H9 (cell line): ENCODE measurements around the gene ZNF829. TPM values are rescaled to one million over a fixed set of nuclear protein-coding genes. Genes with fewer than 3 reads are reported as not detected.

Source experiments
- DNase-seq: peaks from one replicate; pipeline ENCODE4 v3.0.0-alpha.2; 2017
- H2AFZ ChIP-seq: one replicate; pipeline ENCODE4 v1.6.1; 2013; ENCODE audit warnings: mild to moderate bottlenecking, low read length, control low read depth, moderate library complexity
- H2AK5ac ChIP-seq: 2 replicates; pipeline ENCODE4 v1.6.1; 2013; ENCODE audit warnings: low read length, control low read depth, mixed read lengths; ENCODE audit not compliant: insufficient read length
- H2BK120ac ChIP-seq: one replicate; pipeline ENCODE4 v1.6.1; 2013; ENCODE audit warnings: low read depth, mild to moderate bottlenecking, low read length, control low read depth, inconsistent platforms; ENCODE audit not compliant: poor library complexity, severe bottlenecking
- H2BK12ac ChIP-seq: 2 replicates; pipeline ENCODE4 v1.6.1; 2013; ENCODE audit warnings: low read length, control low read depth, mixed read lengths, low read depth; ENCODE audit not compliant: insufficient read length
- H2BK15ac ChIP-seq: 2 replicates; pipeline ENCODE4 v1.6.1; 2013; ENCODE audit warnings: low read depth, low read length, control low read depth
- H2BK20ac ChIP-seq: one replicate; pipeline ENCODE4 v1.6.1; 2013; ENCODE audit warnings: low read depth, mild to moderate bottlenecking, low read length, control low read depth, inconsistent platforms; ENCODE audit not compliant: poor library complexity, severe bottlenecking
- H2BK5ac ChIP-seq: 2 replicates; pipeline ENCODE4 v1.6.1; 2013; ENCODE audit warnings: low read length, control low read depth, mixed read lengths; ENCODE audit not compliant: insufficient read length
- H3K14ac ChIP-seq: 2 replicates; pipeline ENCODE4 v1.6.1; 2013; ENCODE audit warnings: low read length, control low read depth; ENCODE audit not compliant: insufficient read depth
- H3K18ac ChIP-seq: 2 replicates; pipeline ENCODE4 v1.6.1; 2013; ENCODE audit warnings: low read depth, mild to moderate bottlenecking, mixed read lengths, low read length, control low read depth; ENCODE audit not compliant: insufficient read length
- H3K23ac ChIP-seq: 2 replicates; pipeline ENCODE4 v1.6.1; 2013; ENCODE audit warnings: low read length, control low read depth, mixed read lengths, low read depth; ENCODE audit not compliant: insufficient read length
- H3K23me2 ChIP-seq: 2 replicates; pipeline ENCODE4 v1.6.1; 2013; ENCODE audit warnings: low read depth, mild to moderate bottlenecking, mixed read lengths, low read length, control low read depth; ENCODE audit not compliant: insufficient read length, poor library complexity, severe bottlenecking
- H3K27ac ChIP-seq: 2 replicates; pipeline ENCODE4 v1.5.1; 2013; ENCODE audit warnings: low read length, control low read depth, mixed read lengths, low read depth; ENCODE audit not compliant: insufficient read length
- H3K27me3 ChIP-seq: 2 replicates; pipeline ENCODE4 v1.6.1; 2013; ENCODE audit warnings: low read length, control low read depth, inconsistent platforms; ENCODE audit not compliant: insufficient read depth
- H3K4ac ChIP-seq: 2 replicates; pipeline ENCODE4 v1.6.1; 2013; ENCODE audit warnings: low read depth, mild to moderate bottlenecking, control low read depth, inconsistent platforms, low read length, moderate library complexity
- H3K4me1 ChIP-seq: 2 replicates; pipeline ENCODE4 v1.6.1; 2013; ENCODE audit warnings: low read length, control low read depth, inconsistent platforms; ENCODE audit not compliant: insufficient read depth
- H3K4me2 ChIP-seq: 2 replicates; pipeline ENCODE4 v1.6.1; 2013; ENCODE audit warnings: low read length, control low read depth, mixed read lengths; ENCODE audit not compliant: insufficient read length, insufficient read depth
- H3K56ac ChIP-seq: 2 replicates; pipeline ENCODE4 v1.6.1; 2013; ENCODE audit warnings: low read depth, mild to moderate bottlenecking, mixed read lengths, low read length, control low read depth; ENCODE audit not compliant: insufficient read length
- H3K79me1 ChIP-seq: 2 replicates; pipeline ENCODE4 v1.6.1; 2013; ENCODE audit warnings: low read depth, mild to moderate bottlenecking, moderate library complexity, low read length, control low read depth, inconsistent platforms; ENCODE audit not compliant: insufficient read depth, poor library complexity, severe bottlenecking
- H3K79me2 ChIP-seq: 2 replicates; pipeline ENCODE4 v1.6.1; 2013; ENCODE audit warnings: low read length, control low read depth, inconsistent platforms; ENCODE audit not compliant: insufficient read depth
- H3K9ac ChIP-seq: 2 replicates; pipeline ENCODE4 v1.6.1; 2013; ENCODE audit warnings: low read length, control low read depth, mixed read lengths; ENCODE audit not compliant: insufficient read length; ENCODE audit errors: extremely low read depth
- H3K9me3 ChIP-seq: one replicate; pipeline ENCODE4 v1.6.1; 2013; ENCODE audit warnings: low read depth, low read length, inconsistent platforms; ENCODE audit not compliant: control insufficient read depth
- H3T11ph ChIP-seq: one replicate; pipeline ENCODE4 v1.6.1; 2013; ENCODE audit warnings: mild to moderate bottlenecking, low read length, control low read depth, inconsistent platforms
- H4K20me1 ChIP-seq: one replicate; pipeline ENCODE4 v1.6.1; 2013; ENCODE audit not compliant: control insufficient read depth, insufficient read length, insufficient read depth
- H4K5ac ChIP-seq: 2 replicates; pipeline ENCODE4 v1.6.1; 2013; ENCODE audit warnings: low read depth, mild to moderate bottlenecking, mixed read lengths, low read length, control low read depth; ENCODE audit not compliant: insufficient read length
- H4K8ac ChIP-seq: replicated peaks from 2 replicates; pipeline ENCODE4 v1.6.1; 2013; ENCODE audit warnings: low read length, control low read depth, mixed read lengths, low read depth; ENCODE audit not compliant: insufficient read length
- H4K91ac ChIP-seq: 2 replicates; pipeline ENCODE4 v1.6.1; 2013; ENCODE audit warnings: low read depth, mild to moderate bottlenecking, moderate library complexity, mixed read lengths, low read length, control low read depth; ENCODE audit not compliant: insufficient read length
- H3K27ac Mint-ChIP-seq, 3 experiments: 2 replicates in 2 of 3; 3 replicates in 1 of 3; pipeline ENCODE4 v1.8.0; 2020 to 2021; ENCODE audit warnings: mixed read lengths in 3 of 3, mild to moderate bottlenecking in 1 of 3, moderate library complexity in 1 of 3
- H3K27me3 Mint-ChIP-seq: 2 replicates; pipeline ENCODE4 v1.8.0; 2021; ENCODE audit warnings: low read depth, mild to moderate bottlenecking, moderate library complexity, mixed read lengths
- H3K36me3 Mint-ChIP-seq, 3 experiments: 2 replicates in 2 of 3; 3 replicates in 1 of 3; pipeline ENCODE4 v1.8.0; 2020 to 2021; ENCODE audit warnings: low read depth in 3 of 3, mixed read lengths in 3 of 3; ENCODE audit not compliant: insufficient read depth in 1 of 3
- H3K4me1 Mint-ChIP-seq, 2 experiments: 2 replicates each; pipeline ENCODE4 v1.8.0; 2020; ENCODE audit warnings: mixed read lengths in 2 of 2
- H3K4me3 Mint-ChIP-seq, 2 experiments: 2 replicates in 1 of 2; 3 replicates in 1 of 2; pipeline ENCODE4 v1.8.0; 2020 to 2021; ENCODE audit warnings: mild to moderate bottlenecking in 2 of 2, mixed read lengths in 2 of 2, moderate library complexity in 1 of 2
- H3K9me3 Mint-ChIP-seq, 2 experiments: 2 replicates in 1 of 2; 3 replicates in 1 of 2; pipeline ENCODE4 v1.8.0; 2020; ENCODE audit warnings: mild to moderate bottlenecking in 2 of 2, mixed read lengths in 2 of 2, moderate library complexity in 1 of 2
- CTCF ChIP-seq: fragments of 200-600 bp; sonication (generic); conservative IDR thresholded peaks from 3 replicates; pipeline ENCODE4 v1.8.0; 2021; ENCODE audit warnings: antibody characterized with exemption, mild to moderate bottlenecking
- WGBS: extraction: QIAGEN DNeasy Blood & Tissue Kit; methylation state at CpG from one replicate; pipeline ENCODE4 v1.1.7; 2013; ENCODE audit warnings: missing lambda C conversion rate, low lambda C conversion rate, mixed read lengths; ENCODE audit not compliant: insufficient read length; ENCODE audit errors: extremely low coverage; 5-methylcytosine and 5-hydroxymethylcytosine counted together
- long read RNA-seq: library from polyadenylated mRNA; unstranded; transcript quantifications from one replicate; pipeline ENCODE4 v2.0.0, GENCODE V29; 2020
- total RNA-seq: library from RNA; stranded (reverse); gene quantifications from 2 replicates; pipeline ENCODE4 v1.2.1, GENCODE V29; 2021

The ZNF829 gene
- total RNA-seq: 4.9 and 5.0 TPM in 2 replicates
- long read RNA-seq, partial matches to known transcripts: 3 of 4 reads
- long read RNA-seq, other reads (novel, unspliced or antisense): 1 of 4 reads

- Histone ChIP-seq H3K79me1 (peaks cover 2% of the 10 kb centered on the region), H3K9me3 (peaks cover 9% of the 10 kb centered on the region), H3K23me2 (peaks cover 5% of the 10 kb centered on the region), H2BK12ac (no peak within 1 kb of the TSS), H2BK5ac (no peak within 1 kb of the TSS), H4K20me1 (no peaks in the 10 kb centered on the region), H3K18ac (peak within 1 kb of the TSS; percentile 89), H3K4ac (no peak within 1 kb of the TSS), H3K27ac (no peak within 1 kb of the TSS), H3K9ac (peak within 1 kb of the TSS; percentile 71), H3K14ac (peak within 1 kb of the TSS; percentile 87), H3K27me3 (no peaks in the 10 kb centered on the region), H2BK120ac (no peak within 1 kb of the TSS), H2AK5ac (no peak within 1 kb of the TSS), H3K23ac (no peak within 1 kb of the TSS), H4K8ac (no peak within 1 kb of the TSS), H3K4me1 (no peaks in the 10 kb centered on the region), H3K79me2 (peaks cover 4% of the 10 kb centered on the region; the same call in 1 of the 2 replicates), H4K91ac (no peak within 1 kb of the TSS), H2BK15ac (no peak within 1 kb of the TSS), H4K5ac (no peak within 1 kb of the TSS), H3T11ph (no peak within 1 kb of the TSS), H3K4me2 (peak within 1 kb of the TSS; percentile 80), H2AFZ (peak within 1 kb of the TSS; percentile 33), H2BK20ac (no peak within 1 kb of the TSS), H3K56ac (no peak within 1 kb of the TSS)
- peak within 1 kb of the TSS; percentile 79 to 86 for H3K4me3 Mint-ChIP-seq
- peak within 1 kb of the TSS; percentile 77 to 97 (median 91); a peak in 6 of 7 replicates for H3K27ac Mint-ChIP-seq
- peaks cover 39 to 62% (median 62%) of the 10 kb centered on the region in 3 experiments for H3K36me3 Mint-ChIP-seq
- peak; percentile 66 for TF ChIP-seq CTCF
- peaks cover 35 to 83% of the 10 kb centered on the region in 2 experiments for H3K9me3 Mint-ChIP-seq
- H3K4me1 Mint-ChIP-seq: peaks cover 6 to 14% of the 10 kb centered on the region in 2 experiments
- peak; percentile 93 for DNase-seq
- WGBS: 100% methylated on average over 8 of the region's 57 CpGs
- H3K27me3 Mint-ChIP-seq: no peaks in the 10 kb centered on the region; the same call in 1 of the 2 replicates
Observed at GRCh38 chr19:36915992-36916830, at the start of gene ZNF829, which contains the start of gene ZNF568. TSS of gene ZNF829 (minus strand) at chr19:36916291. CDS start at chr19:36915167, 1,124 bp downstream. TSS of gene ZNF568 (plus strand) at chr19:36916332. CDS start at chr19:36922771, 6,439 bp downstream.
